Caco-2 (cell line): Measurements from ENCODE around the gene METTL25. TPM values are rescaled to one million over a fixed set of nuclear protein-coding genes. Genes with fewer than 3 reads are reported as not detected.
A peak's percentile ranks its signal among the peaks of the same experiment; 100 is the strongest.

ENCODE experiments used
- BruUV-seq: library from RNA; stranded (reverse); fragments of 400-500 nt; replicated peaks from 2 replicates; lab custom pipeline; 2021; lab: Mats Ljungman, UMichigan
- CTCF ChIA-PET: fragments of 300-600 bp; sonication (Branson Sonifier 250); formaldehyde crosslinking; loops from one replicate; lab custom pipeline; 2022; ENCODE audit warnings: antibody characterized with exemption; lab: Charles Lee
- POLR2A ChIA-PET: fragments of 300-600 bp; sonication (Branson Sonifier 250); formaldehyde crosslinking; loops from one replicate; lab custom pipeline; 2022; ENCODE audit warnings: antibody characterized with exemption; lab: Charles Lee
- DNase-seq, 2 experiments: peaks; one replicate each; pipeline versions ENCODE4 v3.0.0 to v3.0.0-alpha.2; 2020 to 2022
- H3K27me3 ChIP-seq: replicated peaks from 2 replicates; pipeline ENCODE4 v1.6.0; 2011; ENCODE audit warnings: low read length; ENCODE audit not compliant: control insufficient read depth, insufficient read depth
- H3K36me3 ChIP-seq: 2 replicates; pipeline ENCODE4 v1.5.1; 2011; ENCODE audit warnings: low read length; ENCODE audit not compliant: control insufficient read depth, insufficient read depth
- H3K4me1 ChIP-seq: fragments of 250-450 bp; sonication (Bioruptor Pico); 2 replicates; pipeline ENCODE4 v1.5.1; 2020; ENCODE audit warnings: mild to moderate bottlenecking
- H3K4me3 ChIP-seq: 2 replicates; pipeline ENCODE4 v1.5.1; 2011; ENCODE audit warnings: low read depth, mild to moderate bottlenecking, control low read depth, low read length
- H3K9me3 ChIP-seq: fragments of 250-450 bp; sonication (Bioruptor Pico); 2 replicates; pipeline ENCODE4 v1.5.1; 2020; ENCODE audit warnings: mild to moderate bottlenecking, moderate library complexity
- H3K27ac Mint-ChIP-seq: one replicate; pipeline ENCODE4 v1.8.0; 2022; ENCODE audit warnings: mixed read lengths; ENCODE audit not compliant: unreplicated experiment
- H3K27me3 Mint-ChIP-seq: one replicate; pipeline ENCODE4 v1.8.0; 2022; ENCODE audit warnings: mixed read lengths; ENCODE audit not compliant: insufficient read depth, unreplicated experiment
- H3K36me3 Mint-ChIP-seq: one replicate; pipeline ENCODE4 v1.8.0; 2022; ENCODE audit warnings: mild to moderate bottlenecking, mixed read lengths; ENCODE audit not compliant: insufficient read depth, unreplicated experiment
- H3K4me1 Mint-ChIP-seq: one replicate; pipeline ENCODE4 v1.8.0; 2022; ENCODE audit warnings: low read depth, mixed read lengths; ENCODE audit not compliant: unreplicated experiment
- H3K4me3 Mint-ChIP-seq: one replicate; pipeline ENCODE4 v1.8.0; 2022; ENCODE audit warnings: mild to moderate bottlenecking, moderate library complexity, mixed read lengths; ENCODE audit not compliant: unreplicated experiment
- H3K9me3 Mint-ChIP-seq: one replicate; pipeline ENCODE4 v1.8.0; 2022; ENCODE audit warnings: mixed read lengths; ENCODE audit not compliant: unreplicated experiment
- CTCF ChIP-seq, 2 experiments: fragments of 200-600 bp in 1 of 2; IDR thresholded peaks; 1 replicate in 1 of 2; 2 replicates in 1 of 2; pipeline versions ENCODE4 v1.5.1 to v1.8.0; 2011 to 2022; ENCODE audit warnings: antibody characterized with exemption in 1 of 2, control low read depth in 1 of 2, inconsistent platforms in 1 of 2, low read depth in 1 of 2, low read length in 1 of 2, mild to moderate bottlenecking in 1 of 2, moderate library complexity in 1 of 2; ENCODE audit not compliant: insufficient read depth in 1 of 2, severe bottlenecking in 1 of 2, unreplicated experiment in 1 of 2
- intact Hi-C: fragments of 100-400 bp; cut with micrococcal nuclease; formaldehyde crosslinking; loops from one replicate; pipeline ENCODE4 v1.10.0; 2022; ENCODE audit not compliant: unreplicated experiment
- total RNA-seq: library from RNA; stranded (reverse); gene quantifications from 2 replicates; pipeline ENCODE4 v1.2.3, GENCODE V29; 2022

The METTL25 gene
- total RNA-seq, 1 experiment from 2014 or later: 8.4 TPM

DNA sequence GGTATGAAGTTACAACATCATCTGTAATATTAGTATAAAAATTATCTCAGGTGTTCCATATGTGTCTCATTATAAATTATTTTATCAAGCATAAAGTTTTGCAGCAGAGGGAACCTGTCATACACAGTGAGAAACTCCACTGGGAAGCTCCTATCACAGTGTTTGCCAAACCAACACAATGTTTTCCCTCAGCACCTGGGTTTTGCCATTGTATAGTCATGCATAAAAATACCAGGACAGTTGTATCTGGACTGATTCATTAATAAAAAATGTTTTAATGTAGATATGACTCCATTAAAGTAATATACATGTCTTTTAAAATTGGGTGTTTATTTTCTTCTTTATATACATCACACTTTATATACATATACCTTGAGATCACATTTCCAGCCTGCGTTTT, 56.6 kb downstream of the METTL25 start:
- H3K9me3 ChIP-seq: no peaks in the 10 kb centered on the region
- intact Hi-C loops: no loop called here
- Mint-ChIP-seq H3K36me3 (no peaks in the 10 kb centered on the region), H3K4me3 (no peak overlapping the region), H3K27me3 (no peaks in the 10 kb centered on the region), H3K9me3 (no peaks in the 10 kb centered on the region), H3K4me1 (no peaks in the 10 kb centered on the region), H3K27ac (no peak overlapping the region)
- BruUV-seq: no TSS peak
- peaks cover 10% of the 10 kb centered on the region for H3K4me1 ChIP-seq
- no peak overlapping the region for H3K4me3 ChIP-seq
- H3K27me3 ChIP-seq: no peaks in the 10 kb centered on the region
- ChIA-PET POLR2A (no interaction called here), CTCF (no interaction called here)
- no peak for TF ChIP-seq CTCF (IDR thresholded peaks at IDR 0.05; ENCODE audit: insufficient read depth in 1 of 2, low read depth in 1 of 2, low read length in 1 of 2, severe bottlenecking in 1 of 2, unreplicated experiment in 1 of 2)
- H3K36me3 ChIP-seq: no peaks in the 10 kb centered on the region
- no peak for DNase-seq

DNA sequence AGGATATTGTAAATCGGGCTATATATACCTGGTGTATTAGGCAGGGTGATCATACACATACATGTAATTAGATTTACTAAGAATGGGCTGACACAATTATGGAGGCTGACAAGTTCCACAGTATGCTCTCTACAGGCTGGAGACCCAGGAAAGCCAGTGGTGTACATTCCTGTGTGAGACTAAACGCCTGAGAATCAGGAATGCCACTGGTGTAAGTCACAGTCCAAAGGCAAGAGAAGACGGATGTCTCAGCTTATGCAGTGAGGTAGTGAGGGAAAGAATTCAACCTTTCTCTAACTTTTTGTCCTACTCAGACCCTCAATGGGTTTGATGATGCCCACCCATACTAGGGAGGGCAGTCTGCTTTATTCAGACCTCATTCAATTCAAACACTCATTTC, 57.1 kb downstream of the METTL25 start:
- no peak for TF ChIP-seq CTCF (IDR thresholded peaks at IDR 0.05; ENCODE audit: insufficient read depth in 1 of 2, low read depth in 1 of 2, low read length in 1 of 2, severe bottlenecking in 1 of 2, unreplicated experiment in 1 of 2)
- Mint-ChIP-seq H3K4me1 (no peaks in the 10 kb centered on the region), H3K36me3 (no peaks in the 10 kb centered on the region), H3K4me3 (no peak overlapping the region), H3K27ac (no peak overlapping the region), H3K9me3 (no peaks in the 10 kb centered on the region), H3K27me3 (no peaks in the 10 kb centered on the region)
- intact Hi-C loops: no loop called here
- POLR2A ChIA-PET: no interaction called here
- no peaks in the 10 kb centered on the region for H3K36me3 ChIP-seq
- peak in 1 of 2 experiments; percentile 24 for DNase-seq
- no peaks in the 10 kb centered on the region for H3K27me3 ChIP-seq
- H3K9me3 ChIP-seq: no peaks in the 10 kb centered on the region
- no peak overlapping the region for H3K4me3 ChIP-seq
- CTCF ChIA-PET: no interaction called here
- no TSS peak for BruUV-seq
- peaks cover 10% of the 10 kb centered on the region for H3K4me1 ChIP-seq

DNA sequence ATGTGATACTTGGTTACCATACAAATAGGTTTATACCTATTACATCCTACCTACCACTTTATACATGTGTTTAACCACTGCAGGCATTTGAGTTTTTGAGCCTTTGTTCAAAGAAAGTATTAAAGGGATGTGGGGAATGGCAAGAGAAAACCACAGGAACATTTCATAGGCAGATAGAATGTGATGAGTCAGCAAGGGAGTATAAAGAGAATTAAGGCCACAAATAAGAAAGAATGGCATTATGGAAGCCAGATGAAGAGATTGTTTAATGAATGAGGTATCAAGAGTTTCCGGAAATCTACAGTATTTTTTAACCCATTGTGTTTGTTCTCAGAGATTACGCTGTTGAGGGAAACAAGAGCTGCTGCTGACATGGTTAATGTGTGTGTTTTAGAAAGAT, 66.9 kb downstream of the METTL25 start:
- intact Hi-C loops: no loop called here
- no peak for DNase-seq
- Histone ChIP-seq H3K36me3 (no peaks in the 10 kb centered on the region), H3K9me3 (no peaks in the 10 kb centered on the region), H3K27me3 (no peaks in the 10 kb centered on the region), H3K4me3 (no peak overlapping the region), H3K4me1 (peaks cover 14% of the 10 kb centered on the region)
- ChIA-PET CTCF (no interaction called here), POLR2A (no interaction called here)
- TF ChIP-seq CTCF (IDR thresholded peaks at IDR 0.05; ENCODE audit: insufficient read depth in 1 of 2, low read depth in 1 of 2, low read length in 1 of 2, severe bottlenecking in 1 of 2, unreplicated experiment in 1 of 2): no peak
- Mint-ChIP-seq H3K27me3 (no peaks in the 10 kb centered on the region), H3K36me3 (no peaks in the 10 kb centered on the region), H3K4me1 (peaks cover 22% of the 10 kb centered on the region), H3K27ac (no peak overlapping the region), H3K9me3 (no peaks in the 10 kb centered on the region), H3K4me3 (no peak overlapping the region)
- no TSS peak for BruUV-seq
